GM18520 (cell line): ENCODE measurements around the gene COASY.
"Not testable (repeated sequence)": the region's sequence is repeated elsewhere in the genome, so short reads cannot be mapped to it uniquely, and the experiment has no call there.

Experiments
- ATAC-seq: cut with Tn5 transposase; IDR thresholded peaks from one replicate; pipeline ENCODE4 v1.9.1; 2021; ENCODE audit not compliant: unreplicated experiment

The COASY gene

DNA sequence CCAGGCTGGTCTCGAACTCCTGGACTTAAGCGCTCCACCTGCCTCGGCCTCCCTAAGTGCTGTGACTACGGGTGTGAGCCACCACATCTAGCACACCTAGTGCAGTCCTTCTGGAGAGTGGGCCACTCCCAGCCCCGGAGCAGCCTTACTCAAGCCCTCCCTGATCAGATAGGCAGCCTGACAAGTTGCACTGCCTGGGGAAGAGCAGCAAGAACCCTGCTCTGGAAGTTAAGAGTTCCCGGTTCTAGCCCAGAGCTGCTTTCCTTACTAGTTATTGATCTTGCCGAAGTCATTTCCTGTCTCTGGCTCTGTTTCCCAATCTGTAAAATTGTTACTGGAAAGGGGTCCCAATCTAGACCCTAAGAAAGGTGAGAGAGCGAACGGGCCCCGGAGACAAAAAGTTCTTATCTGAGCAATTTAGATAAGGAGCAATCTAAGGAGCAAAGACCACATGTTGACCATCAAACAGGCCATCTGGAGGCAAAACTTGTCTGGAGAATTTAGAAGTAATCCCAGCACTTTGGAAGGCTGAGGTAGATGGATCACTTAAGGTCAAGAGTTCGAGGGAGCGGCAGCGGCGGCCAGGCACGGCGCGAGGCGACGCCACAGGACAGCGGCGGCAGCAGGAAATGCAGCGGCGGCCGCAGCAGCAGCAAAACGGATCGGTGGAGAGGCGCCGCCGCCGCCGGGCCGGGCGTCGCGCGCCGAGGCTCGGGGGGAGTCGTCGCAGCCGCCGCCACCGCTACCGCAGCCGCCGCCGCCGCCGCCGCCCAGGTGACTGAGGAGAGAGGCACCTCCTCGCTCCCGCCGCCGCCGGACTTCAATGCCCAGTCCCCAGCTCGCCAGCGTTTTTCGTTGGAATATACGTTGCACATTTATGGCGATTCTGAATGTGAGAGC, 30.2 kb upstream of the COASY start:
- no peak for ATAC-seq

DNA sequence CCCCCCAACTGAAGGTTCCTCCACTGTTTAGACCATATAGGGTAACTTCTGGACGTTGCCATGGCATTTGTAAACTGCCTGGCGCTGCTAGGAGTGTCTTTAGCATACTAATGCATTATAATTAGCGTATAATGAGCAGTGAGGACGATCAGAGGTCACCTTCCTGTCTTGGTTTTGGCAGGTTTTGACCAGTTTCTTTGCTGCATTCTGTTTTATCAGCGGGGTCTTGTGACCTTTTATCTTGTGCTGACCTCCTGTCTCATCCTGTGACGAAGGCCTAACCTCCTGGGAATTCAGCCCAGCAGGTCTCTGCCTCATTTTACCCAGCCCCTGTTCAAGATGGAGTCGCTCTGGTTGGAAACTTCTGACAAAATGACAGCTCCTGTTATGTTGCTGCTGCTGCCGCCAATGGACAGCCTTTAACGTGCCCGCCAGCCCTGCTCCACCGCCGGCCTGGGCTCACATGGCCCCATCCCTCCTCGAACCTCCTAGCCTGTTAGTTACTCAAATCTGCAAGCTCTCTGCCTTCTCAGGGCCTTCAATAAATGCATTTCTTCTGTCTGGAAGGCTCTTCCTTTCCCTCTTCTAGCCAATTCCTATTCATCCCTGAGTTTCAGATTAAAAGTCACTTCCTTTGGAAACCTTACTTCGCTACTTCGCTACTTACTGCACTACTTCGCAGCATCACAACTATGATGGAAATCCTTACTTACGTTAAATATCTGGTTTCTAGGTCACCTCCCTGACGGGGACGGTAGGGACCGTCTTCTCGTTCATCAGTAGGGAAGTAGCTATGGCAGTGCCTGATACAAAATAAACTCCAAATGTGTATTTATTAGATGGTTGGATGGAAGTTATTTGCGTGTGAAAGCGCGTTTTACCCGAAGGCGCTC, 26.5 kb upstream of the COASY start:
- no peak for ATAC-seq

DNA sequence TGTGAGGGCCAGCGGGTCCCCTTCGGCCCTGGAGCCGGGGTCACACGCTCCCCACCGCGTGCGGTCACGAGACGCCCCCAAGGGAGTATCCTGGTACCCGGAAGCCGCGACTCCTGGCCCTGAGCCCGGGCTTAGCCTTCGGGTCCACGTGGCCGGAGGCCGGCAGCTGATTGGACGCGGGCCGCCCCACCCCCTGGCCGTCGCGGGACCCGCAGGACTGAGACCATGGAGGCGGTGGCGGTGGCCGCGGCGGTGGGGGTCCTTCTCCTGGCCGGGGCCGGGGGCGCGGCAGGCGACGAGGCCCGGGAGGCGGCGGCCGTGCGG, 25.9 kb upstream of the COASY start, which contains the start of gene NAGLU:
NAGLU (plus strand) TSS at position 194 of the 324 bp plus-strand sequence; CDS start at position 226, 32 bp downstream.
- peak; percentile 81 for ATAC-seq

DNA sequence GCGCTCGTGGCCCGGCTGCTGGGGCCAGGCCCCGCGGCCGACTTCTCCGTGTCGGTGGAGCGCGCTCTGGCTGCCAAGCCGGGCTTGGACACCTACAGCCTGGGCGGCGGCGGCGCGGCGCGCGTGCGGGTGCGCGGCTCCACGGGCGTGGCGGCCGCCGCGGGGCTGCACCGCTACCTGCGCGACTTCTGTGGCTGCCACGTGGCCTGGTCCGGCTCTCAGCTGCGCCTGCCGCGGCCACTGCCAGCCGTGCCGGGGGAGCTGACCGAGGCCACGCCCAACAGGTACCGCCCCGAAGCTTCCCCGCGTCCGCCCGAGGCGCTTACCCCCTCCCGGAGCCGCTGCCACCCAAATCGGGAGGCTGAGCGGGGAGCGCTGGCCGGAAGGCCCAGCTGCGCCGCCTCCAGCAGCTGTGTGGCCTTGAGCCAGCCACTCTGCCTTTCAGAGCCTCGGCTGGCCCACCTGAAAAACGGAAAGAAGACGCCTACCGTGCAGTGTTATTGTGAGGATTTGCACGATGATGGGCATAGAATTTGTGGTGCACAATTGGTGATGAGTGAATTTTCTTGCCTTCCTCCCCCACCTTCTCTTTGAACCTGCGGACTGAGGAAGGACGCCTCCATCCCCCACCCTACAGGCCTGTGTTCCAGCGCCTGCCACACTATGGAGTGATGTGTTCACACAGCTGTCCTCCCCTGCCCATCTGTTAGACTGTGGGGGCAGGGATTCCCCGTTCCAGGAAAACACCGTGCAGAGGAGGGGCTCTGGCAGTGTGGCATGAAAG, 25.4 kb upstream of the COASY start:
- peak; percentile 43 for ATAC-seq

DNA sequence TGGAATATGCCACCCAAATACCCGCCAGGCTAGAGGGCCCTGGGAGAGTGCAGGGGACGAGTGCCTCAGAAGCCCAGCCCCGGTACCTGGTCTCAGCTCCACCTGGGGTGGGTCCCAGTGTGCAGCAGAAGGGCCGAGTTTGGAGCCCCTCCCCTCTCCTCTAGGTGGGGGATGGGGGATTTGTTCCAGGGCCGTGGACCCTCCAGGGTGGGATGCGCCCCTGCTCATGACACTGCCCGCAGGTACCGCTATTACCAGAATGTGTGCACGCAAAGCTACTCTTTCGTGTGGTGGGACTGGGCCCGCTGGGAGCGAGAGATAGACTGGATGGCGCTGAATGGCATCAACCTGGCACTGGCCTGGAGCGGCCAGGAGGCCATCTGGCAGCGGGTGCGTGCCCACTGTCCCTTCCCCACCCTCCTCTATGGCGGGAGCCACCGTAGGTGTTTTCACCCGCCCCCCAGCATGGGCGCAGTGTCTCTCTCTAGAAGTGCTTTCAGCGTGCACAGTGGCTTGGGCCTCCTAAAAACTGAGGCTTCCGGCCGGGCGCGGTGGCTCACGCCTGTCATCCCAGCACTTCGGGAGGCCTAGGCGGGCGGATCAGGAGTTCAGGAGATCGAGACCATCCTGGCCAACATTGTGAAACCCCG, 24.7 kb upstream of the COASY start:
- no peak for ATAC-seq

DNA sequence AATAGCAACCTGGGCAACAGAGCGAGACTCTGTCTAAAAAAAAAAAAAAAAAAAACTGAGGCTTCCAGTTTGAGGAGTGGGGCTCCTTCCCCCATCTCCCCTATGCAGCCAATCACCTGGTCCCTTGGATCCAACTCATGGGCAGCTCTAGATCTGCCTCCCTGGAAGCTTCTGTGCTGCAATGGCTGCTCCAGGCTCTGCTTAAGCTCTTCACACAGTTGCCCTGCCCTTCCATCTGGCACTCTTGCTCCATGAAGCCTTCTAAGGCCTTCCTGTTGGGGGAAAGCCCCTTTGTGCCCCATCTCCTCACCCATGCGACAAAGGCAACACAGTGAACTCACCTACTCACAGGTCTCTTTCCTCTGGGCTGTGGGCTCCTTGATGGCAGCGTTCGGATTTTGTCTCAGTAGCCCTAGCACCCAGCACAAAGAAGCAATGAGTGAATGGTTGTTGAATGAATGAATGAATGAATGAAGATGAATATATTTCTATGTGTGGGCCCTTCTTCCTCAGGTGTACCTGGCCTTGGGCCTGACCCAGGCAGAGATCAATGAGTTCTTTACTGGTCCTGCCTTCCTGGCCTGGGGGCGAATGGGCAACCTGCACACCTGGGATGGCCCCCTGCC, 24.0 kb upstream of the COASY start:
- no peak for ATAC-seq

DNA sequence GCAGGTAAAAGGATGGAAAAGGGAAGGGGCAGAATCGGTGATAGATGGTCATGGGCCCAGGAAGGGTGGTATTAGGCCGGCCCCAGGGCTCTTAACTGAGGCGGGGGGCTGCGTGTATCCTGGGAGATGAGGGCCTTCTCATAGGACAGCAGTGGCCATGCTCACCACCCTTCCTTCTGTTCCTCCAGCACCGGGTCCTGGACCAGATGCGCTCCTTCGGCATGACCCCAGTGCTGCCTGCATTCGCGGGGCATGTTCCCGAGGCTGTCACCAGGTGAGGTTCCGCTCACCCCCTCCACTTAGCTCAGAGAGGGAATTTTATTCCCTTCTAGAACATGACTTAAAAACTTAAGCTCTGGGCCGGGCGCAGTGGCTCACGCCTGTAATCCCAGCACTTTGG, 23.5 kb upstream of the COASY start:
- no peak for ATAC-seq

DNA sequence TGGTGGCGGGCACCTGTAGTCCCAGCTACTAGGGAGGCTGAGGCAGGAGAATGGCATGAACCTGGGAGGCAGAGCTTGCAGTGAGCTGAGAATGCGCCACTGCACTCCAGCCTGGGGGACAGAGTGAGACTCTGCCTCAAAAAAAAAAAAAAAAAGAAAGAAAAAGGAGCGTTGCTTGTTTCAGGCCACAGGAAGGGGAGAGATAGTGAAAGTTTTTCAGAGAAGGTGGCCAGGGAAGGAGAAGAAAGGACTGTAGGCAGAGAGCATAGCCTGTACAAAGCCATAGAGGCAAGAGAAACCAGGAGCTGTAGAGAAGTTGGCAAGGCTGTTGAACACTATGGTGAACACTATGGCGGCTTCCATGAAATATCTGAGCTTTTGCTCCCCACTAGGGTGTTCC, 21.4 kb upstream of the COASY start:
- not testable (repeated sequence) for ATAC-seq

DNA sequence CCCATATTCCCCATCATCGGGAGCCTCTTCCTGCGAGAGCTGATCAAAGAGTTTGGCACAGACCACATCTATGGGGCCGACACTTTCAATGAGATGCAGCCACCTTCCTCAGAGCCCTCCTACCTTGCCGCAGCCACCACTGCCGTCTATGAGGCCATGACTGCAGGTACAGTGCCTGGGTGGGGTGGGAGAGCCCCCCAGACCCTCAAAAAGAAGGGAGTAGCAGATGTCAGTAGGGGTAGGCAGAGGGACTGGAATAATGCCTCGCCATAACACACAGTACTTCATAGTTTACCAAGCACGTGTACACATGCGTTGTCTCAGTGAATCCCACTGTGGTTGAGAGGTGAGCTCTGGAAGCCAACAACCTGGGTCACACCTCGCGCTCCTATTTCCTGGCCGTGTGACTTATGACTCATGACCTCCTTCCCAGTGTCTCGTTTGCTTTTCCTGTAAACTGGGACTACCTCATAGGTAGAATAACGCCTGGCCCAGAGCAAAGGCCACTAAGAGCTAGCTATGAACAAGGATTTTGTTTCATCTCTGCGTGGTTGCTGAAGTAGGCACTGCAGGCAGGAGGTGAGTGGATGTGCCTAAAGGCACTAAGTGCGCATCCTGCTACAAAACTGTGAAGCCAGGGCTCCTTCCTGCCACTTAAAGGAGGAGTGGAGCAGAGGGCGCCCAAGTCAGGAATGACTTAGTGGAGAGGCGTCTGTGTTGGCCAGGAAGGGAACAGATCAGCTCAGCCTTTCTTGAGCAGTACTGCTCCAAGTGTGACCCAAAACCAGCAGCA, 20.7 kb upstream of the COASY start:
- ATAC-seq, result no peak

DNA sequence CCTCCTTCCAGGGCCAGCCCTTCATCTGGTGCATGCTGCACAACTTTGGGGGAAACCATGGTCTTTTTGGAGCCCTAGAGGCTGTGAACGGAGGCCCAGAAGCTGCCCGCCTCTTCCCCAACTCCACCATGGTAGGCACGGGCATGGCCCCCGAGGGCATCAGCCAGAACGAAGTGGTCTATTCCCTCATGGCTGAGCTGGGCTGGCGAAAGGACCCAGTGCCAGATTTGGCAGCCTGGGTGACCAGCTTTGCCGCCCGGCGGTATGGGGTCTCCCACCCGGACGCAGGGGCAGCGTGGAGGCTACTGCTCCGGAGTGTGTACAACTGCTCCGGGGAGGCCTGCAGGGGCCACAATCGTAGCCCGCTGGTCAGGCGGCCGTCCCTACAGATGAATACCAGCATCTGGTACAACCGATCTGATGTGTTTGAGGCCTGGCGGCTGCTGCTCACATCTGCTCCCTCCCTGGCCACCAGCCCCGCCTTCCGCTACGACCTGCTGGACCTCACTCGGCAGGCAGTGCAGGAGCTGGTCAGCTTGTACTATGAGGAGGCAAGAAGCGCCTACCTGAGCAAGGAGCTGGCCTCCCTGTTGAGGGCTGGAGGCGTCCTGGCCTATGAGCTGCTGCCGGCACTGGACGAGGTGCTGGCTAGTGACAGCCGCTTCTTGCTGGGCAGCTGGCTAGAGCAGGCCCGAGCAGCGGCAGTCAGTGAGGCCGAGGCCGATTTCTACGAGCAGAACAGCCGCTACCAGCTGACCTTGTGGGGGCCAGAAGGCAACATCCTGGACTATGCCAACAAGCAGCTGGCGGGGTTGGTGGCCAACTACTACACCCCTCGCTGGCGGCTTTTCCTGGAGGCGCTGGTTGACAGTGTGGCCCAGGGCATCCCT, 18.5 kb upstream of the COASY start:
- no peak for ATAC-seq

DNA sequence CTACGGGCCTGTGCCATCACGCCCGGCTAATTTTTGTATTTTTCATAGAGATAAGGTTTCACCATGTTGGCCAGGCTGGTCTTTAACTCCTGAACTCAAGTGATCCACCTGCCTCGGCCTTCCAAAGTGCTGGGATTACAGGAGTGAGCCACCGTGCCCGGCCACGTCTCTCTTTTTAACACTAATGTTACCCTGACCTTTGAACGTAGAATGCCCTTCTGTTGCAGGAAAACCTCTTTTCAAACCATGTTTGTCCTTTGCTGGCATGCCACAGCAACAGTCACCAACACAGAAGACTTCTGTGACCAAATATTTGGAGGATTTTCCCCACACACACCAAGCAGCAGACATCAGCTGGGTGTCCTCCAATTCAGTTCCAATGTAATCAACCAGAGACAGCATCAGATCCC, 17.1 kb upstream of the COASY start:
- ATAC-seq, result no peak

DNA sequence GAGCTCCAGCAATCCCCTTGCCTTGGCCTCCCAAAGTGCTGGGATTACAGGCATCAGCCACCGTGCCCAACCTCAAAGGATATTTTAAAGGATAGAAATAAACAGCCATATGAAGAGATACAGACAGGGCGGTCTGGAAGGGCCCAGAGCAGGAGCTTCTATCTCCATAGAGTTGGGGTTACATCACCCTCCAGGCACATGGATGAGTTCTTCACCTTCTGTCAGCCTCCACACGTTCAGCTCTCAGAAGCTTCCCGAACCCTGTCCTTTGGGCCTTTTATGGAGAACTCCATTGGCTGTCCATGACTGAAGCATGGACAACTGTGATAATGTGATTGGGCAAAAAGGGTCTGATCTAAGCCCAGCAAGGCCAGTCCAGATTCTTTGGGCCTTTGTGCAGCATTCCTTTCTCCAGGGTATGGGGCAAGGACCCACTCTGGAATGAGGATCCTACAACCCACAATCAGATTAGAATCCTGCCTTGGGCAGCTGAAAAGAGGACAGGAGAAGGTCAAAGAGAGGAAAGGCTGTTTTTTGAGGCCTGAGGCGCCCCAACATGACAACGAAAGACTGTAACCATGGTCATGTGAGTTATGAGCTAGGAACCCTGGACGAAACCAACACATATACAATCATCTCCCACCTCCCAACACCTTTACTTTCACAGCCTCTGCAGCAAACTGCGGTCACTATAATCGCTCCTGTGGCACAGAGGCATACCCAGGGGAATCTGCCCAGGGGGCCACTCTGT, 16.0 kb upstream of the COASY start:
- ATAC-seq, result not testable (repeated sequence)

DNA sequence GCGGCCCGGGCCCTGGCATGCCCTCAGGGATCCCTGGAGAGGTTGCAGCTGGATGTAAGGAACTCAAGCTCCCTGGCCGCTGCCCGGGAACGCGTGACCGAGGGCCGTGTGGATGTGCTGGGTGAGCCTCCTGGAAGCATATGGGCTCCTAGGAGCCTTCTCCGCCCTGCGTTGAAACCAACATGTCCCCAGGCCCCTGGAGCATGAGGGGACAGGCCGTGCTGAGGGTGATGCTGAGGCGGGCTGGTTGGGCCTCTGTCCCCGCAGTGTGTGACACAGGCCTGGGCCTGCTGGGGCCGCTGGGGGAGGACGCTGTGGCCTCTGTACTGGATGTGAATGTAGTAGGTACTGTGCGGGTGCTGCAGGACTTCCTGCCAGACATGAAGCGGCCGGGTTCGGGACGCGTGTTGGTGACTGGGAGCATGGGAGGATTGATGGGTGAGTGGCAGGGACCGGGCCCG, 14.9 kb upstream of the COASY start:
- ATAC-seq, result no peak

DNA sequence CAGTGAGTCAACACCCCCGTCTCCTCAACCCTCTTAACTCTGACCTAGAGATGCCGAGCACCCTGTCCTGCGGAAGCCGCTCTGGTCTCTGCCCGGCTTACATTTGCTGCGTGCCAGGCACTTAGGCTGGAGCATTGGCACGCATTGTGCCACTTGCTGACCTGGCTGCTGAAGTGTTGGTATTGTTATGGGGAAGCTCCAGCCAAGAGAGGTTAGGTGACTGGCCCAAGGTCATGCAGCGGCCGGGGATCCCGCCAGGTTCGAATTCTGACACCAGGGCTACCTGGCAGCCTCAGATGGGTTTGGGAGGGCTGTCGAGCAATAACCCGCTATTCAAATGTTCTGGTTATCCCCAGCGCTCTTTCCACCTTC, 14.3 kb upstream of the COASY start:
- no peak for ATAC-seq

DNA sequence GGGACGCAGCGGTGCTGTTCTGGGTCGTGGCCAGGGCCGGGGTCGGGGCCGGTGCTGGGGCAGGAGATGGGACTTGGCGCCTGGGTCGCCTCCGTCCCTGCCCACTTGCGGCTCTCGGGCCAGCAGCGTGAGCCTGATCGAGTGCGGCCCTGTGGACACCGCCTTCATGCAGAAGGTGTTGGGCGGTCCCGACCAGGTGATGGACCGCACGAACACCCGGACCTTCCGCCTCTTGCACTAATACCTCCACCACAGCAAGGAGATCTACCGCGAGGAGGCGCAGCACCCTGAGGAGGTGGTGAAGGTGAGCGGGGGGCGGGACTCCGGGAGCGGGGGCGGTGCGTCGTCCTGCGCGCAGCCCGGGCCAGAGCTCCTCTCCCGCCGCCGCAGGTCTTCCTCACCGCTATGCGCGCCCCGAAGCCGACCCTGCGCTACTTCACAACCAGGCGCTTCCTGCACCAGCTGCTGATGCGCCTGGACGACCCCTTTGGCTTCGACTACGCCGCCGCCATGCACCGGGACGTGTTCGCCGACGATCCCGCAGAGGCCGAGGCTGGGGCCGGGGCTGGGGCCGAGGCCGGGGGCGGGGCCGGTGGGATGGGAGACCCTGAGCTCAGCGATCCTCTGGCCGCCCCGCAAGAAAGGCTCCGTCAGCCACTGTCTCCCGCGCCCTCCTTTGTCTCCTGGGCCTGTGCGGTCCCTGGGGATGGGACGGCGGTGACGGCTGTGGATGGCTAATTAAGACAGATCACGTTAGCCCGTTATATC, 13.7 kb upstream of the COASY start:
- peak; percentile 45 for ATAC-seq

DNA sequence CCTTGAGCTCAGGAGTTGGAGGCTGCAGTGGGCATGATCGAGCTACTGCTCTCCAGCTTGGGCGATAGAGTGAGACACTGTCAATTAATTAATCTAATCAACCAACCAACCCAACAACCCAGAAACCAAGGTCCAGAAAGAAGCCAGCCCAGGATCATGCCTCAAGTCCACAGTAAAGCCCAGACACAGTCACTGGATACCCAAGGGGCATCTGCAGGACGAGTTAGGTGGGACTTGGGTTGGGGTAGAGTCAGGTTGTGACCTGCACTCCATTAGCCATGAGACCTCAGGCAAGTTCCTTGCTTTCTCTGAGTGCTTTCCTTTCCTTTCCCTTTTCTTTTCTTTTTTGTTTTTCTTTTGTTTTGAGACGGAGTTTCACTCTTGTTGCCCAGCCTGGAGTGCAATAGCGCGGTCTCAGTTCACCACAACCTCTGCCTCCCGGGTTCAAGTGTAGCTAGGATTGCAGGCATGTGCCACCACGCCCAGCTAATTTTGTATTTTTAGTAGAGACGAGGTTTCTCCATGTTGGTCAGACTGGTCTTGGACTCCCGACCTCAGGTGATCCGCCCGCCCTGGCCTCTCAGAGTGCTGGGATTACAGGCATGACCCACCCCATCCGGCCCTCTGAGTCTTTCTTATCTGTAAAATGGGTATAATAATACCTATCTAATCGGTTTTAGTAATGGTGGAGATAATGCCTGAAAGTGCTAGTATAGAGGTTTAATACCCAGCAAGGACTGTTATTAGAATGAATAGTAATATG, 12.8 kb upstream of the COASY start:
- no peak for ATAC-seq
